Activated T-cell treated with anti-CD3 and anti-CD28 coated beads for 24 hours (primary cell): ENCODE results near the gene TENM3.

Experiments
- DNase-seq: peaks from one replicate; pipeline ENCODE4 v3.0.0-alpha.2; 2020; ENCODE audit warnings: low read depth

TENM3 gene

GRCh38 chr4:182746876-182747275, 503.7 kb downstream of the TENM3 start:
- no peak for DNase-seq

- DNase-seq = no peak
These were observed 505.1 kb downstream of the TENM3 start for GRCh38 chr4:182748283-182748682.

- no peak for DNase-seq
These were observed 505.7 kb downstream of the TENM3 start for GRCh38 chr4:182748949-182749348.

GRCh38 chr4:182749667-182750167, 506.5 kb downstream of the TENM3 start:
- DNase-seq = no peak

GRCh38 chr4:182752158-182752910, 509.1 kb downstream of the TENM3 start:
- no peak for DNase-seq

- DNase-seq = no peak
These were observed 511.7 kb downstream of the TENM3 start for GRCh38 chr4:182754895-182755294.

- no peak for DNase-seq
These were observed 513.0 kb downstream of the TENM3 start for GRCh38 chr4:182756161-182756690.

- DNase-seq = no peak
These were observed 515.1 kb downstream of the TENM3 start for GRCh38 chr4:182758273-182758672.

GRCh38 chr4:182760551-182761043, 517.4 kb downstream of the TENM3 start:
- DNase-seq = no peak

GRCh38 chr4:182764137-182764536, 520.9 kb downstream of the TENM3 start:
- no peak for DNase-seq

- DNase-seq = no peak
These were observed 521.4 kb downstream of the TENM3 start for GRCh38 chr4:182764642-182765041.

GRCh38 chr4:182765987-182766856, 523.0 kb downstream of the TENM3 start:
- DNase-seq = no peak

GRCh38 chr4:182766857-182767250, 523.7 kb downstream of the TENM3 start:
- no peak for DNase-seq

- no peak for DNase-seq
These were observed 525.6 kb downstream of the TENM3 start for GRCh38 chr4:182768838-182769237.

- DNase-seq = no peak
These were observed 527.2 kb downstream of the TENM3 start for GRCh38 chr4:182770259-182770995.

GRCh38 chr4:182770996-182771514, 527.9 kb downstream of the TENM3 start:
- no peak for DNase-seq

GRCh38 chr4:182775075-182775474, 531.9 kb downstream of the TENM3 start:
- DNase-seq = no peak

- DNase-seq = no peak
These were observed 533.3 kb downstream of the TENM3 start for GRCh38 chr4:182776376-182777105.

GRCh38 chr4:182778222-182778982, 535.2 kb downstream of the TENM3 start:
- no peak for DNase-seq

GRCh38 chr4:182786991-182787390, 543.8 kb downstream of the TENM3 start:
- no peak for DNase-seq
